ENCODE data around the gene CCDC152. TPM values are rescaled to one million over a fixed set of nuclear protein-coding genes. Genes with fewer than 3 reads are reported as not detected.

Gene CCDC152
- total RNA-seq, 1 experiment from 2014 or later = not detected

GRCh38 chr5:42798284-42799240 lies 41.9 kb downstream of the CCDC152 start:
- Histone ChIP-seq H3K4me2 (ENCODE audit: low read length) (no peak overlapping the region), H3K9ac (ENCODE audit: low read length) (no peak overlapping the region), H3K9me3 (ENCODE audit: control insufficient read depth in 1 of 2, insufficient read depth in 1 of 2, low read depth in 1 of 2, low read length in 2 of 2) (no peaks in the 10 kb centered on the region), H3K27me3 (ENCODE audit: insufficient read depth, low read length) (no peaks in the 10 kb centered on the region), H3K9me2 (ENCODE audit: insufficient read depth) (no peaks in the 10 kb centered on the region), H3K4me1 (ENCODE audit: control insufficient read depth in 1 of 2, insufficient read depth in 2 of 2, low read length in 2 of 2) (no peaks in the 10 kb centered on the region), H2AFZ (ENCODE audit: low read depth, low read length, poor library complexity, severe bottlenecking) (no peak overlapping the region), H3K79me2 (ENCODE audit: insufficient read depth, low read length) (no peaks in the 10 kb centered on the region), H3K4me3 (replicated peaks in 1 of 2; ENCODE audit: low read depth in 1 of 2, low read length in 2 of 2) (no peak overlapping the region), H3K36me3 (ENCODE audit: control insufficient read depth in 1 of 2, insufficient read depth in 2 of 2, low read length in 2 of 2) (no peaks in the 10 kb centered on the region), H4K20me1 (ENCODE audit: insufficient read depth) (no peaks in the 10 kb centered on the region), H3K27ac (ENCODE audit: low read depth, low read length) (no peak overlapping the region)
- no peak for TF ChIP-seq EGR1 (IDR thresholded peaks at IDR 0.05; ENCODE audit: low read depth)
- TF ChIP-seq EZH2 (IDR thresholded peaks at IDR 0.05) = no peak
- no peak for TF ChIP-seq POLR2AphosphoS5 (IDR thresholded peaks at IDR 0.05; ENCODE audit: low read depth, low read length)
- TF ChIP-seq MAX (IDR thresholded peaks at IDR 0.05) = no peak
- TF ChIP-seq POLR2A (IDR thresholded peaks at IDR 0.05; ENCODE audit: borderline replicate concordance, extremely low read depth, insufficient read depth, insufficient read length) = no peak
- no peak for TF ChIP-seq CEBPB (IDR thresholded peaks at IDR 0.05; ENCODE audit: low read depth)
- TF ChIP-seq TCF7L2 (IDR thresholded peaks at IDR 0.05; ENCODE audit: borderline replicate concordance, extremely low read depth, insufficient read depth, insufficient read length) = no peak
- no peak for TF ChIP-seq ELF1 (IDR thresholded peaks at IDR 0.05; ENCODE audit: borderline replicate concordance, low read depth)
- no peak for TF ChIP-seq CTCF (IDR thresholded peaks at IDR 0.05 in 2 of 3, conservative IDR thresholded peaks at IDR 0.05 in 1 of 3; ENCODE audit: borderline replicate concordance in 1 of 3, insufficient read depth in 1 of 3, low read depth in 2 of 3, low read length in 2 of 3)
- no peak for TF ChIP-seq JUND (IDR thresholded peaks at IDR 0.05)
- TF ChIP-seq SP1 (IDR thresholded peaks at IDR 0.05; ENCODE audit: low read depth) = no peak
- no peak for TF ChIP-seq ZBTB33 (IDR thresholded peaks at IDR 0.05; ENCODE audit: extremely low read depth, insufficient replicate concordance, low read length)
- no peak for TF ChIP-seq YY1 (IDR thresholded peaks at IDR 0.05; ENCODE audit: extremely low read depth, insufficient replicate concordance, low read depth, low read length)
- no peak for TF ChIP-seq SIN3A (IDR thresholded peaks at IDR 0.05; ENCODE audit: low read depth)
- TF ChIP-seq ZFX (IDR thresholded peaks at IDR 0.05) = no peak
- no peak for TF ChIP-seq SRF (IDR thresholded peaks at IDR 0.05; ENCODE audit: low read depth)
- POLR2A ChIA-PET = no interaction called here
- BruUV-seq (replicated peaks) = no TSS peak
- intact Hi-C loops (cut with micrococcal nuclease) = no loop called here
- RAD21 ChIA-PET (ENCODE audit: low non-redundant PET in 1 of 2, low total read pairs in 2 of 2, uncharacterized antibody in 2 of 2, unreplicated experiment in 2 of 2) = no interaction called here
- CTCF ChIA-PET = no interaction called here
- DNase-seq (ENCODE audit: low read depth, low spot score) (no peak), ATAC-seq (no peak)
